Smooth muscle cell (in vitro differentiated cells): ENCODE results near the gene MAML3. TPM values are rescaled to one million over a fixed set of nuclear protein-coding genes. Genes with fewer than 3 reads are reported as not detected.

Experiments used
- DNase-seq: peaks from one replicate; lab custom pipeline; 2025; ENCODE audit not compliant: unreplicated experiment; lab: John Stamatoyannopoulos, UW
- H2AFZ ChIP-seq: fragments of 200-600 bp; sonication (generic); 2 replicates; pipeline ENCODE4 v1.6.0; 2016; ENCODE audit warnings: antibody characterized with exemption, low read depth, mild to moderate bottlenecking
- H3F3A ChIP-seq: fragments of 200-600 bp; sonication (generic); 2 replicates; pipeline ENCODE4 v1.6.0; 2017; ENCODE audit warnings: antibody characterized with exemption, low read depth
- H3K27ac ChIP-seq: fragments of 200-600 bp; sonication (generic); 2 replicates; pipeline ENCODE4 v1.5.1; 2016; ENCODE audit warnings: low read depth, mild to moderate bottlenecking
- H3K27me3 ChIP-seq: fragments of 200-600 bp; sonication (generic); 2 replicates; pipeline ENCODE4 v1.6.1; 2016; ENCODE audit warnings: low read depth, mild to moderate bottlenecking
- H3K36me3 ChIP-seq: fragments of 200-600 bp; sonication (generic); 2 replicates; pipeline ENCODE4 v1.5.1; 2016; ENCODE audit warnings: low read depth
- H3K4me1 ChIP-seq: fragments of 200-600 bp; sonication (generic); 2 replicates; pipeline ENCODE4 v1.5.1; 2016; ENCODE audit warnings: low read depth
- H3K4me2 ChIP-seq: fragments of 200-600 bp; sonication (generic); 2 replicates; pipeline ENCODE4 v1.6.0; 2016; ENCODE audit warnings: mild to moderate bottlenecking
- H3K4me3 ChIP-seq: fragments of 200-600 bp; sonication (generic); 2 replicates; pipeline ENCODE4 v1.5.1; 2016; ENCODE audit warnings: mild to moderate bottlenecking
- H3K79me2 ChIP-seq: fragments of 200-600 bp; sonication (generic); 2 replicates; pipeline ENCODE4 v1.6.0; 2016; ENCODE audit warnings: low read depth, mild to moderate bottlenecking
- H3K9ac ChIP-seq: fragments of 200-600 bp; sonication (generic); 2 replicates; pipeline ENCODE4 v1.6.0; 2016; ENCODE audit warnings: low read depth
- H3K9me3 ChIP-seq: fragments of 200-600 bp; sonication (generic); replicated peaks from 2 replicates; pipeline ENCODE4 v1.5.1; 2016; ENCODE audit warnings: low read depth
- H4K20me1 ChIP-seq: fragments of 200-600 bp; sonication (generic); 2 replicates; pipeline ENCODE4 v1.6.0; 2016; ENCODE audit warnings: low read depth
- CTCF ChIP-seq: fragments of 200-600 bp; sonication (generic); IDR thresholded peaks from 2 replicates; pipeline ENCODE4 v1.5.1; 2017; ENCODE audit warnings: borderline replicate concordance, mild to moderate bottlenecking, antibody characterized with exemption; ENCODE audit not compliant: insufficient read depth, poor library complexity, severe bottlenecking
- WGBS: methylation state at CpG from one replicate; pipeline ENCODE4 v1.1.7; 2016; ENCODE audit warnings: low lambda C conversion rate; 5-methylcytosine and 5-hydroxymethylcytosine counted together
- polyA plus RNA-seq: library from polyadenylated mRNA; unstranded; fragments of >200 nt; fragmentation: Nextera tagmentation; extraction: Ambion mirVana; gene quantifications from 2 replicates; pipeline ENCODE4 v1.2.1, GENCODE V29; 2016
- total RNA-seq: library from RNA; depleted of rRNA; stranded (reverse); fragments of >200 nt; gene quantifications from 2 replicates; pipeline ENCODE4 v1.2.3, GENCODE V29; 2014

MAML3 gene
- total and polyA plus RNA-seq, 2 experiments from 2014 or later: 4.9 to 12.6 TPM

- Histone ChIP-seq H3K27me3 (no peaks in the 10 kb centered on the region), H3K9ac (peak overlapping the region; percentile 79), H3K79me2 (peaks cover 53% of the 10 kb centered on the region), H3K9me3 (no peaks in the 10 kb centered on the region), H3K36me3 (no peaks in the 10 kb centered on the region), H3K4me3 (no peak overlapping the region), H3F3A (peaks cover 19% of the 10 kb centered on the region), H4K20me1 (no peaks in the 10 kb centered on the region), H3K4me2 (peak overlapping the region; percentile 75), H3K27ac (peak overlapping the region; percentile 95), H3K4me1 (peaks cover 23% of the 10 kb centered on the region), H2AFZ (no peak overlapping the region)
- WGBS: 32% methylated on average over 3 of the region's 3 CpGs
- TF ChIP-seq CTCF: no peak
- DNase-seq: no peak
Measured at GRCh38 chr4:140038031-140038533, 115.9 kb downstream of the MAML3 start.

- peaks cover 19% of the 10 kb centered on the region for H3F3A ChIP-seq
- 32% methylated on average over 6 of the region's 6 CpGs for WGBS
- H2AFZ ChIP-seq: no peak overlapping the region
- H3K27ac ChIP-seq: peak overlapping the region; percentile 95
- H3K9ac ChIP-seq: peak overlapping the region; percentile 79
- H3K4me1 ChIP-seq: peaks cover 23% of the 10 kb centered on the region
- H3K4me3 ChIP-seq: no peak overlapping the region
- DNase-seq: no peak
- no peaks in the 10 kb centered on the region for H3K27me3 ChIP-seq
- no peaks in the 10 kb centered on the region for H3K36me3 ChIP-seq
- peaks cover 59% of the 10 kb centered on the region for H3K79me2 ChIP-seq
- H4K20me1 ChIP-seq: no peaks in the 10 kb centered on the region
- no peaks in the 10 kb centered on the region for H3K9me3 ChIP-seq
- H3K4me2 ChIP-seq: peak overlapping the region; percentile 75
- TF ChIP-seq CTCF: no peak
Measured at GRCh38 chr4:140037353-140038030, 116.5 kb downstream of the MAML3 start.

GRCh38 chr4:140031706-140032105 lies 122.3 kb downstream of the MAML3 start:
- Histone ChIP-seq H3K4me1 (peaks cover 16% of the 10 kb centered on the region), H3K4me2 (no peak overlapping the region), H2AFZ (no peak overlapping the region), H3K4me3 (no peak overlapping the region), H4K20me1 (no peaks in the 10 kb centered on the region), H3K27ac (no peak overlapping the region), H3K9me3 (no peaks in the 10 kb centered on the region), H3F3A (peaks cover 5% of the 10 kb centered on the region), H3K27me3 (no peaks in the 10 kb centered on the region), H3K79me2 (peaks cover 45% of the 10 kb centered on the region), H3K36me3 (no peaks in the 10 kb centered on the region), H3K9ac (no peak overlapping the region)
- no peak for TF ChIP-seq CTCF
- no peak for DNase-seq
- 87% methylated on average over 2 of the region's 2 CpGs for WGBS

- H3K9ac ChIP-seq: no peak overlapping the region
- peaks cover 52% of the 10 kb centered on the region for H3K79me2 ChIP-seq
Measured at GRCh38 chr4:140031061-140031460, 122.9 kb downstream of the MAML3 start.

More at GRCh38 chr4:140031061-140031460, 122.9 kb downstream of the MAML3 start:
- TF ChIP-seq CTCF: no peak
- no peak overlapping the region for H3K27ac ChIP-seq
- H2AFZ ChIP-seq: no peak overlapping the region
- H3K36me3 ChIP-seq: no peaks in the 10 kb centered on the region
- no peak overlapping the region for H3K4me2 ChIP-seq
- DNase-seq: no peak
- H4K20me1 ChIP-seq: no peaks in the 10 kb centered on the region
- H3F3A ChIP-seq: no peaks in the 10 kb centered on the region
- no peak overlapping the region for H3K4me3 ChIP-seq
- WGBS: 87% methylated on average over 6 of the region's 6 CpGs
- no peaks in the 10 kb centered on the region for H3K9me3 ChIP-seq
- peaks cover 11% of the 10 kb centered on the region for H3K4me1 ChIP-seq
- H3K27me3 ChIP-seq: no peaks in the 10 kb centered on the region
